ACC112 (cell line): ENCODE results near the gene PSMD1.
"Not testable (repeated sequence)": the region's sequence is repeated elsewhere in the genome, so short reads cannot be mapped to it uniquely, and the experiment has no call there.

Experiments
- H2AFZ ChIP-seq: fragments of 200-600 bp; sonication (generic); one replicate; pipeline ENCODE4 v1.6.0; 2017; ENCODE audit warnings: antibody characterized with exemption, low read length; ENCODE audit not compliant: unreplicated experiment
- H3K27ac ChIP-seq: fragments of 200-600 bp; sonication (generic); 2 replicates; pipeline ENCODE4 v1.5.1; 2014; ENCODE audit warnings: low read depth, mild to moderate bottlenecking, antibody characterized with exemption, low read length, moderate library complexity
- H3K27me3 ChIP-seq: fragments of 200-600 bp; sonication (generic); 2 replicates; pipeline ENCODE4 v1.6.1; 2014; ENCODE audit warnings: mild to moderate bottlenecking, antibody characterized with exemption, low read length, moderate library complexity, mixed read lengths; ENCODE audit not compliant: insufficient read depth
- H3K36me3 ChIP-seq: fragments of 200-600 bp; sonication (generic); 2 replicates; pipeline ENCODE4 v1.6.1; 2016; ENCODE audit warnings: mild to moderate bottlenecking, antibody characterized with exemption, low read length, moderate library complexity, mixed read lengths; ENCODE audit not compliant: insufficient read depth
- H3K4me1 ChIP-seq: fragments of 200-600 bp; sonication (generic); one replicate; pipeline ENCODE4 v1.6.1; 2016; ENCODE audit warnings: low read length, mixed read lengths; ENCODE audit not compliant: insufficient read depth, unreplicated experiment, control insufficient read depth
- H3K4me3 ChIP-seq: fragments of 200-600 bp; sonication (generic); 2 replicates; pipeline ENCODE4 v1.5.1; 2014; ENCODE audit warnings: mild to moderate bottlenecking, low read depth, low read length
- H3K79me2 ChIP-seq: fragments of 200-600 bp; sonication (generic); one replicate; pipeline ENCODE4 v1.6.0; 2016; ENCODE audit warnings: low read length; ENCODE audit not compliant: control insufficient read depth, unreplicated experiment, insufficient read depth

The PSMD1 gene

GRCh38 chr2:231132129-231132528 is 75.5 kb downstream of the PSMD1 start:
- H3K27me3 ChIP-seq: no peaks in the 10 kb centered on the region
- H3K27ac ChIP-seq: 0 out of 2 replicates have a peak overlapping the region, but pooled peaks have one; percentile 21
- H2AFZ ChIP-seq: no peak overlapping the region
- peak overlapping the region; percentile 24; the same call in 1 of the 2 replicates for H3K4me3 ChIP-seq
- H3K4me1 ChIP-seq: peaks cover 68% of the 10 kb centered on the region
- peaks cover 29% of the 10 kb centered on the region for H3K79me2 ChIP-seq
- no peaks in the 10 kb centered on the region for H3K36me3 ChIP-seq

GRCh38 chr2:231133365-231134099 is 76.9 kb downstream of the PSMD1 start:
- Histone ChIP-seq H3K4me3 (no peak overlapping the region), H2AFZ (no peak overlapping the region), H3K27ac (no peak overlapping the region; the same call in 1 of the 2 replicates), H3K4me1 (peaks cover 60% of the 10 kb centered on the region), H3K79me2 (peaks cover 38% of the 10 kb centered on the region), H3K36me3 (no peaks in the 10 kb centered on the region), H3K27me3 (no peaks in the 10 kb centered on the region)

- H3K79me2 ChIP-seq: peaks cover 38% of the 10 kb centered on the region
- H3K4me3 ChIP-seq: no peak overlapping the region
- no peak overlapping the region for H3K27ac ChIP-seq
- H3K36me3 ChIP-seq: peaks cover 5% of the 10 kb centered on the region; the same call in 1 of the 2 replicates
- peaks cover 50% of the 10 kb centered on the region for H3K4me1 ChIP-seq
- no peaks in the 10 kb centered on the region for H3K27me3 ChIP-seq
- H2AFZ ChIP-seq: no peak overlapping the region
These were observed 78.4 kb downstream of the PSMD1 start for GRCh38 chr2:231134910-231135655.

GRCh38 chr2:231138699-231139098 is 82.0 kb downstream of the PSMD1 start:
- peaks cover 23% of the 10 kb centered on the region for H3K79me2 ChIP-seq

GRCh38 chr2:231139796-231140195 is 83.1 kb downstream of the PSMD1 start:
- H3K36me3 ChIP-seq: peaks cover 5% of the 10 kb centered on the region
- peaks cover 13% of the 10 kb centered on the region for H3K79me2 ChIP-seq
- H3K27ac ChIP-seq: no peak overlapping the region
- no peaks in the 10 kb centered on the region for H3K27me3 ChIP-seq
- H3K4me1 ChIP-seq: peaks cover 9% of the 10 kb centered on the region
- no peak overlapping the region for H2AFZ ChIP-seq
- no peak overlapping the region for H3K4me3 ChIP-seq

More at GRCh38 chr2:231138699-231139098, 82.0 kb downstream of the PSMD1 start:
- peaks cover 20% of the 10 kb centered on the region for H3K4me1 ChIP-seq
- H3K36me3 ChIP-seq: peaks cover 5% of the 10 kb centered on the region
- no peaks in the 10 kb centered on the region for H3K27me3 ChIP-seq
- H3K27ac ChIP-seq: no peak overlapping the region
- no peak overlapping the region for H2AFZ ChIP-seq
- H3K4me3 ChIP-seq: no peak overlapping the region

- not testable (repeated sequence) for H3K27ac ChIP-seq, H3K4me1 ChIP-seq, H3K4me3 ChIP-seq, H2AFZ ChIP-seq, H3K36me3 ChIP-seq, H3K27me3 ChIP-seq
- peaks cover 13% of the 10 kb centered on the region for H3K79me2 ChIP-seq
These were observed 84.1 kb downstream of the PSMD1 start for GRCh38 chr2:231140808-231141207.

- H3K36me3 ChIP-seq: peaks cover 30% of the 10 kb centered on the region
- no peak overlapping the region for H3K4me3 ChIP-seq
- H3K27ac ChIP-seq: no peak overlapping the region
- no peak overlapping the region for H2AFZ ChIP-seq
- no peaks in the 10 kb centered on the region for H3K27me3 ChIP-seq
- peaks cover 18% of the 10 kb centered on the region for H3K4me1 ChIP-seq
- H3K79me2 ChIP-seq: no peaks in the 10 kb centered on the region
These were observed 88.2 kb downstream of the PSMD1 start for GRCh38 chr2:231144896-231145295.

GRCh38 chr2:231146665-231147064 is 90.0 kb downstream of the PSMD1 start:
- no peak overlapping the region for H3K4me3 ChIP-seq
- no peaks in the 10 kb centered on the region for H3K27me3 ChIP-seq
- no peak overlapping the region for H2AFZ ChIP-seq
- H3K27ac ChIP-seq: no peak overlapping the region
- no peaks in the 10 kb centered on the region for H3K79me2 ChIP-seq
- H3K4me1 ChIP-seq: peaks cover 18% of the 10 kb centered on the region
- H3K36me3 ChIP-seq: peaks cover 33% of the 10 kb centered on the region

- no peak overlapping the region for H2AFZ ChIP-seq
- H3K27ac ChIP-seq: no peak overlapping the region
- H3K27me3 ChIP-seq: no peaks in the 10 kb centered on the region
- H3K4me1 ChIP-seq: peaks cover 8% of the 10 kb centered on the region
- H3K4me3 ChIP-seq: no peak overlapping the region
- H3K79me2 ChIP-seq: no peaks in the 10 kb centered on the region
- peaks cover 34% of the 10 kb centered on the region for H3K36me3 ChIP-seq
These were observed 96.3 kb downstream of the PSMD1 start for GRCh38 chr2:231152800-231153557.

GRCh38 chr2:231159306-231159705 is 102.6 kb downstream of the PSMD1 start:
- Histone ChIP-seq H3K36me3 (peaks cover 9% of the 10 kb centered on the region), H3K79me2 (peaks cover 8% of the 10 kb centered on the region), H3K27ac (peak overlapping the region; percentile 98), H3K27me3 (no peaks in the 10 kb centered on the region), H2AFZ (no peak overlapping the region), H3K4me3 (no peak overlapping the region), H3K4me1 (peaks cover 44% of the 10 kb centered on the region)
